Measurements from ENCODE around the gene CAPN2. TPM values are rescaled to one million over a fixed set of nuclear protein-coding genes. Genes with fewer than 3 reads are reported as not detected.
A peak's percentile ranks its signal among the peaks of the same experiment; 100 is the strongest.

Gene CAPN2
- total and polyA plus RNA-seq, 2 donors (not counting 1 experiment from before 2014, with no cell fraction given): 63.9 to 79.6 TPM

DNA sequence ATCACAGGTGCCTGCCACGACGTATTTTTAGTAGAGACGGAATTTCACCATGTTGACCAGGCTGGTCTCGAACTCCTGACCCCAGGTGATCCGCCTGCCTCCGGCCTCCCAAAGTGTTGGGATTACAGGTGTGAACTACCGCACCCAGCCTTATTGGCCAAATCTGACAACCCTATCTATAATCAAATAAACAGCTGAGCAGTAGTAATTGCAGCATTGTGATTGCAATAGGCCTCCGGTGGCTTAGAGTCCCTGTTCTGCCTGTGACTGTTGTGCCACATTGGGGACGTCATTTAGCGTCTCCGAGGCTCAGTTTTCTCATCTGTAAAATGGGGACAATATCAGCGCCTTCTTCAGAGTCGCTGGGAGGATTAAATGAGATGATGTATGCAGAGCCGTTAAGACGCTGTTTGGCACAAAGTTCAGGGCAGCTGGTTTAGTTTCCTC, 569 bp upstream of the CAPN2 start:
- Histone ChIP-seq H3K4me3 (ENCODE audit: control extremely low read depth in 1 of 5, extremely low read depth in 1 of 5, insufficient read depth in 1 of 5, low read depth in 2 of 5, low read length in 4 of 5) (peak overlapping the region in 3 of 5 experiments; percentile 66 to 87 (median 81)), H3K79me2 (ENCODE audit: control insufficient read depth, insufficient read depth, low read length) (no peaks in the 10 kb centered on the region), H3K36me3 (replicated peaks in 1 of 2; ENCODE audit: control extremely low read depth in 1 of 2, control insufficient read depth in 1 of 2, extremely low read depth in 1 of 2, insufficient read depth in 2 of 2, low read length in 1 of 2) (no peaks in the 10 kb centered on the region), H4K20me1 (ENCODE audit: control insufficient read depth, insufficient read depth, low read length, poor library complexity, severe bottlenecking) (no peaks in the 10 kb centered on the region), H3K4me1 (ENCODE audit: control insufficient read depth in 2 of 2, insufficient read depth in 2 of 2, low read length in 2 of 2) (peaks cover 41 to 47% of the 10 kb centered on the region in 2 donors), H3K9me3 (ENCODE audit: control extremely low read depth in 1 of 3, control insufficient read depth in 2 of 3, insufficient read depth in 1 of 3, low read length in 2 of 3) (no peaks in the 10 kb centered on the region), H3K9ac (ENCODE audit: low read length) (peak overlapping the region; percentile 84), H3K27ac (ENCODE audit: low read length in 2 of 2) (no peak overlapping the region), H2AFZ (ENCODE audit: insufficient read depth, low read depth, low read length, poor library complexity, severe bottlenecking) (peak overlapping the region; percentile 89), H3K27me3 (replicated peaks in 1 of 4; ENCODE audit: control extremely low read depth in 1 of 4, control insufficient read depth in 3 of 4, insufficient read depth in 4 of 4, low read length in 3 of 4) (no peaks in the 10 kb centered on the region), H3K4me2 (replicated peaks; ENCODE audit: low read depth, low read length, poor library complexity, severe bottlenecking) (peak overlapping the region; percentile 92)
- Mint-ChIP-seq H3K4me1 (peaks cover 45% of the 10 kb centered on the region), H3K4me3 (peak overlapping the region; percentile 79), H3K9me3 (ENCODE audit: insufficient read depth) (no peaks in the 10 kb centered on the region), H3K27me3 (no peaks in the 10 kb centered on the region), H3K27ac (peak overlapping the region; percentile 84)
- TF ChIP-seq, protein P1, sequence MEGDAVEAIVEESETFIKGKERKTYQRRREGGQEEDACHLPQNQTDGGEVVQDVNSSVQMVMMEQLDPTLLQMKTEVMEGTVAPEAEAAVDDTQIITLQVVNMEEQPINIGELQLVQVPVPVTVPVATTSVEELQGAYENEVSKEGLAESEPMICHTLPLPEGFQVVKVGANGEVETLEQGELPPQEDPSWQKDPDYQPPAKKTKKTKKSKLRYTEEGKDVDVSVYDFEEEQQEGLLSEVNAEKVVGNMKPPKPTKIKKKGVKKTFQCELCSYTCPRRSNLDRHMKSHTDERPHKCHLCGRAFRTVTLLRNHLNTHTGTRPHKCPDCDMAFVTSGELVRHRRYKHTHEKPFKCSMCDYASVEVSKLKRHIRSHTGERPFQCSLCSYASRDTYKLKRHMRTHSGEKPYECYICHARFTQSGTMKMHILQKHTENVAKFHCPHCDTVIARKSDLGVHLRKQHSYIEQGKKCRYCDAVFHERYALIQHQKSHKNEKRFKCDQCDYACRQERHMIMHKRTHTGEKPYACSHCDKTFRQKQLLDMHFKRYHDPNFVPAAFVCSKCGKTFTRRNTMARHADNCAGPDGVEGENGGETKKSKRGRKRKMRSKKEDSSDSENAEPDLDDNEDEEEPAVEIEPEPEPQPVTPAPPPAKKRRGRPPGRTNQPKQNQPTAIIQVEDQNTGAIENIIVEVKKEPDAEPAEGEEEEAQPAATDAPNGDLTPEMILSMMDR (IDR thresholded peaks at IDR 0.05): no peak
- no peak for TF ChIP-seq EZH2 (IDR thresholded peaks at IDR 0.05; ENCODE audit: borderline replicate concordance, insufficient read depth, low read depth, low read length, poor library complexity, severe bottlenecking)
- POLR2A ChIA-PET: interaction anchor here (2.0 kb wide), 1 partner anchor 37 kb away, joined by 10 read pairs; no protein-coding TSS in a partner anchor
- CTCF ChIA-PET: interaction anchor here (0.9 to 4.7 kb wide), 7 partner anchors 10 to 38 kb away, joined by 3 to 78 read pairs (median 5); no protein-coding TSS in a partner anchor
- intact Hi-C loops (cut with micrococcal nuclease): loop anchor here (1.0 to 5.0 kb wide), 5 partner anchors 13 to 281 kb away; no protein-coding TSS in a partner anchor
- ATAC-seq (ENCODE audit: low read depth) (no peak), DNase-seq (no peak)
- 80% methylated on average over 12 of the region's 15 CpGs for WGBS (ENCODE audit: insufficient coverage)

DNA sequence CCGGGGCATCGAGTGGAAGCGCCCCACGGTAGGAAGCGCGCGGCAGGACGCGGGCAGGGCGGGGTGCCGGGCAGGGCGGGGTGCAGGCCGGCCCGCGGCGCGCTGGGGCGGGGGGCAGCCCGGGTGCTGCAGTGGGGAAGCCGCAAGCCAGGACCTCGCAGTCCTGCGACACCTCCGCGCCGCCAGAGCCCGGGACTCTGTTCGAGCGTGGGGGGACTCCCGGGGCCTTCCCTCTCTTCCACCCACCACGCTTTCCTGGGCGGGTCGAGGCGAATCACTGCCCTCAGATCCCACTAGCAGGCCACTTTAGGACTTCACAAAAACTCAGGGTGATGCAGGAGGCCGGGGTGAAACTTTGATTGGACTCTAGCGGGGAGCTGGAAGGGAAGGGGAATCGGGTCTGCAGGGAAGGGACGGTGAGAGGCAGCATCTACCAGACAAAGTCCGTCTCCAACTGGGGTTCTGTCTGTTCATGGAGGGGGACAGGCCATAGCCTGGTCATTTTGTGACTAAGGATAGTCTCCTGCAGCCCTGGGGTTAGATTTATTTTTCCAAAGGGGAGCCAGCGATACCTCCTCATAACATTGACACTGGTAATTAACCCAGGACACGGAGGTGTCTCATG, 623 bp downstream of the CAPN2 start:
- Mint-ChIP-seq H3K4me3 (peak overlapping the region; percentile 88), H3K9me3 (ENCODE audit: insufficient read depth) (no peaks in the 10 kb centered on the region), H3K27ac (peak overlapping the region; percentile 78), H3K27me3 (no peaks in the 10 kb centered on the region), H3K4me1 (peaks cover 57% of the 10 kb centered on the region)
- Histone ChIP-seq H2AFZ (ENCODE audit: insufficient read depth, low read depth, low read length, poor library complexity, severe bottlenecking) (peak overlapping the region; percentile 89), H3K9me3 (ENCODE audit: control extremely low read depth in 1 of 3, control insufficient read depth in 2 of 3, insufficient read depth in 1 of 3, low read length in 2 of 3) (no peaks in the 10 kb centered on the region), H3K79me2 (ENCODE audit: control insufficient read depth, insufficient read depth, low read length) (no peaks in the 10 kb centered on the region), H3K36me3 (replicated peaks in 1 of 2; ENCODE audit: control extremely low read depth in 1 of 2, control insufficient read depth in 1 of 2, extremely low read depth in 1 of 2, insufficient read depth in 2 of 2, low read length in 1 of 2) (no peaks in the 10 kb centered on the region), H3K4me2 (replicated peaks; ENCODE audit: low read depth, low read length, poor library complexity, severe bottlenecking) (peak overlapping the region; percentile 92), H3K27ac (ENCODE audit: low read length in 2 of 2) (peak overlapping the region; percentile 42 to 68), H3K4me3 (ENCODE audit: control extremely low read depth in 1 of 5, extremely low read depth in 1 of 5, insufficient read depth in 1 of 5, low read depth in 2 of 5, low read length in 4 of 5) (peak overlapping the region in 4 of 5 experiments; percentile 66 to 87 (median 74)), H3K4me1 (ENCODE audit: control insufficient read depth in 2 of 2, insufficient read depth in 2 of 2, low read length in 2 of 2) (peaks cover 53 to 59% of the 10 kb centered on the region in 2 donors), H3K9ac (ENCODE audit: low read length) (peak overlapping the region; percentile 84), H4K20me1 (ENCODE audit: control insufficient read depth, insufficient read depth, low read length, poor library complexity, severe bottlenecking) (no peaks in the 10 kb centered on the region), H3K27me3 (replicated peaks in 1 of 4; ENCODE audit: control extremely low read depth in 1 of 4, control insufficient read depth in 3 of 4, insufficient read depth in 4 of 4, low read length in 3 of 4) (no peaks in the 10 kb centered on the region)
- no peak for TF ChIP-seq EZH2 (IDR thresholded peaks at IDR 0.05; ENCODE audit: borderline replicate concordance, insufficient read depth, low read depth, low read length, poor library complexity, severe bottlenecking)
- TF ChIP-seq, protein P1 (IDR thresholded peaks at IDR 0.05): no peak
- WGBS (ENCODE audit: insufficient coverage): 8% methylated on average over 35 of the region's 40 CpGs
- ChIA-PET CTCF (interaction anchor here (0.9 to 4.7 kb wide), 7 partner anchors 11 to 37 kb away, joined by 3 to 78 read pairs (median 5); no protein-coding TSS in a partner anchor), POLR2A (interaction anchor here (2.0 kb wide), 1 partner anchor 36 kb away, joined by 10 read pairs; no protein-coding TSS in a partner anchor)
- DNase-seq: no peak
- intact Hi-C loops (cut with micrococcal nuclease): loop anchor here (1.0 to 5.0 kb wide), 5 partner anchors 13 to 279 kb away; no protein-coding TSS in a partner anchor
- peak; percentile 48 for ATAC-seq (ENCODE audit: low read depth)
